ENCODE measurements around the gene ANO3.

Gene ANO3

DNA sequence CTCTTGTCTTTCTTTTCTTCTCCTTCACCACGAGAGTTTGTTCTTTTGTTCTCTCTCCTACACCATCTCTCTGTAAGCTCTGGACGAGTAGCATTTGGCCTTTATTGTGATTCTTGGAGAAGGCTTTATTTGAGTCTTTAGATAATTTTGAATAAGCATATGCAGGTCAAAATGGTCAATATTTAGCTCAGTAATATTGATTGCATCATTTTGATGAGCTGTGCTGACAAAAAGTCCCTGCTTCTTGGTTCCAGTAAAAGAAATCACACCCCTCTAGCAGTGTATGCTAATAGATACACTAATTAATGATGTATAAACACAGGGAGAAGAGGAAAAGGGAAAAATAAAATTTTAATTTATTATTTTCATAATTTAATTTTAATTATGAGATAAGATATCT lies 266.0 kb downstream of the ANO3 start:
- H3K9ac ChIP-seq (ENCODE audit: low read length), result no peak overlapping the region
- no peaks in the 10 kb centered on the region for H4K20me1 ChIP-seq (ENCODE audit: insufficient read depth, low read length)
- no peaks in the 10 kb centered on the region for H3K79me2 ChIP-seq (ENCODE audit: low read length)
- H3K4me1 ChIP-seq (ENCODE audit: low read length), result no peaks in the 10 kb centered on the region
- H3K27ac ChIP-seq (ENCODE audit: low read length), result no peak overlapping the region
- no peak overlapping the region for H3K4me2 ChIP-seq (ENCODE audit: low read length)
- H2AFZ ChIP-seq (ENCODE audit: low read depth, low read length), result no peak overlapping the region
- TF ChIP-seq EZH2phosphoT487 (IDR thresholded peaks at IDR 0.05; ENCODE audit: low read depth), result no peak
- TF ChIP-seq CTCF (IDR thresholded peaks at IDR 0.05; ENCODE audit: low read depth, low read length), result no peak
- no peak overlapping the region for H3K4me3 ChIP-seq (ENCODE audit: low read length)
- no peaks in the 10 kb centered on the region for H3K36me3 ChIP-seq (replicated peaks; ENCODE audit: low read depth, low read length)
- no peaks in the 10 kb centered on the region for H3K27me3 ChIP-seq (ENCODE audit: low read depth, low read length)
- H3K9me3 ChIP-seq (ENCODE audit: insufficient read depth, low read length), result no peaks in the 10 kb centered on the region

DNA sequence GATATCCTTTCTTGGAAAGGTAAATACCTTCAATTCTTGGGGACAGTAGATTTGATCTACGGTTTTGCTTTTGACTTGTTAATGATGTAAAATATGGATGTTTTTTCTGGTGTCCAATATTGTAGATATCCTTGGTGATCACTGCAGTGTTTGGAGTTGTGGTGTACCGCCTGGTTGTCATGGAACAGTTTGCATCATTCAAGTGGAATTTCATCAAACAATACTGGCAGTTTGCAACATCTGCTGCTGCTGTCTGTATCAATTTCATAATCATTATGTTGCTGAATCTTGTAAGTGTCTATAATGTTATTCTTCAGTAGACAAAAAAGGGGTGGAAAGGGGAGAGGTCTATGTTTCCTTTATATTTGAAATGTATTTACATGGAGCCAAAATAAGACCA lies 267.5 kb downstream of the ANO3 start:
- no peaks in the 10 kb centered on the region for H3K36me3 ChIP-seq (replicated peaks; ENCODE audit: low read depth, low read length)
- no peak overlapping the region for H2AFZ ChIP-seq (ENCODE audit: low read depth, low read length)
- no peak overlapping the region for H3K4me2 ChIP-seq (ENCODE audit: low read length)
- H3K9ac ChIP-seq (ENCODE audit: low read length), result no peak overlapping the region
- H3K4me3 ChIP-seq (ENCODE audit: low read length), result no peak overlapping the region
- no peak overlapping the region for H3K27ac ChIP-seq (ENCODE audit: low read length)
- no peaks in the 10 kb centered on the region for H3K27me3 ChIP-seq (ENCODE audit: low read depth, low read length)
- H4K20me1 ChIP-seq (ENCODE audit: insufficient read depth, low read length), result no peaks in the 10 kb centered on the region
- no peaks in the 10 kb centered on the region for H3K9me3 ChIP-seq (ENCODE audit: insufficient read depth, low read length)
- no peaks in the 10 kb centered on the region for H3K79me2 ChIP-seq (ENCODE audit: low read length)
- H3K4me1 ChIP-seq (ENCODE audit: low read length), result no peaks in the 10 kb centered on the region
- TF ChIP-seq CTCF (IDR thresholded peaks at IDR 0.05; ENCODE audit: low read depth, low read length) (no peak), EZH2phosphoT487 (IDR thresholded peaks at IDR 0.05; ENCODE audit: low read depth) (no peak)

DNA sequence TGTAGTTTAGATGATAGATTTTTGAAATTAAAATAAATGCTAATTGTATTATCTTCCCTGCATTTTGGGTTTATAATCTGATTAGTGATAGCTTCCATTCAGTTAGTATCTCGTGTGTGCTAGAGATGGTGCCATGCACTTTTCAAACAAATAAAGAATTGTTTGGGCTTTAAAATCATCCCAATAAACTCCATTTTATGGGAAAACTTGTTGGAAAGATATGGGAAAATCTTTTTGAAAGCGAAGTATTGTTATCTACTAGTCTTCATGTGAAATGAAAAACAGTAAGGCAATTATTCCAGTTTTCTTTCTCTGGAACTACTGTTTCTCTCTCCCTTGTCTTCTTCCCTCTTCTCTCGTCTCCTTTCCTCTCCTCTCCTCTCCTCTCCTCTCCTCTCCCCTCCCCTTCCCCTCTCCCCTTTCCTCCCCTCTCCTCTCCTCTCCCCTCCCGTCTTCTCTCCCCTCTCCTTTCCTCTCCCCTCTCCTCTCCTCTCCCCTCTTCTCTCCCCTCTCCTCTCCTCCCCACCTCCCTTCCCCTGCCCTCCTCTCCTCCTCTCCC lies 268.0 kb downstream of the ANO3 start:
- Histone ChIP-seq H3K4me3 (ENCODE audit: low read length) (no peak overlapping the region), H3K27ac (ENCODE audit: low read length) (no peak overlapping the region), H2AFZ (ENCODE audit: low read depth, low read length) (no peak overlapping the region), H3K79me2 (ENCODE audit: low read length) (no peaks in the 10 kb centered on the region), H3K4me1 (ENCODE audit: low read length) (no peaks in the 10 kb centered on the region), H3K27me3 (ENCODE audit: low read depth, low read length) (no peaks in the 10 kb centered on the region), H3K9ac (ENCODE audit: low read length) (no peak overlapping the region), H3K36me3 (replicated peaks; ENCODE audit: low read depth, low read length) (no peaks in the 10 kb centered on the region), H4K20me1 (ENCODE audit: insufficient read depth, low read length) (no peaks in the 10 kb centered on the region), H3K4me2 (ENCODE audit: low read length) (no peak overlapping the region), H3K9me3 (ENCODE audit: insufficient read depth, low read length) (no peaks in the 10 kb centered on the region)
- TF ChIP-seq EZH2phosphoT487 (IDR thresholded peaks at IDR 0.05; ENCODE audit: low read depth), result no peak
- TF ChIP-seq CTCF (IDR thresholded peaks at IDR 0.05; ENCODE audit: low read depth, low read length), result no peak

- no peak for TF ChIP-seq EZH2phosphoT487 (IDR thresholded peaks at IDR 0.05; ENCODE audit: low read depth)
- TF ChIP-seq CTCF (IDR thresholded peaks at IDR 0.05; ENCODE audit: low read depth, low read length), result no peak
- H3K4me2 ChIP-seq (ENCODE audit: low read length), result no peak overlapping the region
- no peak overlapping the region for H3K27ac ChIP-seq (ENCODE audit: low read length)
- H3K27me3 ChIP-seq (ENCODE audit: low read depth, low read length), result no peaks in the 10 kb centered on the region
- H2AFZ ChIP-seq (ENCODE audit: low read depth, low read length), result no peak overlapping the region
- no peaks in the 10 kb centered on the region for H3K4me1 ChIP-seq (ENCODE audit: low read length)
- H3K36me3 ChIP-seq (replicated peaks; ENCODE audit: low read depth, low read length), result no peaks in the 10 kb centered on the region
- H3K79me2 ChIP-seq (ENCODE audit: low read length), result no peaks in the 10 kb centered on the region
- H4K20me1 ChIP-seq (ENCODE audit: insufficient read depth, low read length), result no peaks in the 10 kb centered on the region
- no peak overlapping the region for H3K4me3 ChIP-seq (ENCODE audit: low read length)
- H3K9me3 ChIP-seq (ENCODE audit: insufficient read depth, low read length), result no peaks in the 10 kb centered on the region
- no peak overlapping the region for H3K9ac ChIP-seq (ENCODE audit: low read length)
Observed at GRCh38 chr11:26607725-26608506, 276.0 kb downstream of the ANO3 start.
